Measurements from ENCODE around the gene SLC2A9.
"Not testable (repeated sequence)": the region's sequence is repeated elsewhere in the genome, so short reads cannot be mapped to it uniquely, and the experiment has no call there.

SLC2A9 gene

DNA sequence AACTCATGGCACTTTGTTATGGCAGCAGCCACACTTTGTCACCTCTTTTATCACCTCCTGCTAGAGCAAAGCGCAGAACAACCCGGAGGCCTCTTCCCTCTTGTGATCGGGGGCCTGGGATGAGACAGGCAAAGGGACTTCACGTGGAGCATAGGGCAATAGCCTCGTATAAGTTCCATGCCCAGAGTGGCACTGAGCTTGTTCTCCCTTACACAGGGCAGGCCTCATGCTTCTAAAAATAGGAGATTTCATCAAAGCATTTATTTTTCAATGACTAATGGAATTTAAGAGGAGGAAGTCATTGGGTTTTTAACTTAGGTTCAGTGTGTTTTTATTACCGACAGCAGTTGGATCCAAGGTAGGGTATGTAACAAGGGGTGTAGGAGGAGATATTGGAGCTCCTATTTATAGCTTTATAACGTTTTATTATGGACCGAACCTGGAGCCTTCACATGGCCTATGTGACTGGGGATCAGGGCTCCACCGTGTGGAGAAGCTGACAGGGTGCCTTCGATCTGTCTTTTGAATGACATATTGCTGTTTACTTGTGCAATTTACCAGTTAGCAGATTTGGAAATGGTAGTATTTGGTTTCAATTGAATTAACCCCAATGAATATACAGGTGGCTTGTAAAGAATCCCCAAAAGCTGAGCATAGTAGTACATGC is 93.8 kb downstream of the SLC2A9 start:
- DNase-seq (ENCODE audit: low read depth, low spot score), result no peak

DNA sequence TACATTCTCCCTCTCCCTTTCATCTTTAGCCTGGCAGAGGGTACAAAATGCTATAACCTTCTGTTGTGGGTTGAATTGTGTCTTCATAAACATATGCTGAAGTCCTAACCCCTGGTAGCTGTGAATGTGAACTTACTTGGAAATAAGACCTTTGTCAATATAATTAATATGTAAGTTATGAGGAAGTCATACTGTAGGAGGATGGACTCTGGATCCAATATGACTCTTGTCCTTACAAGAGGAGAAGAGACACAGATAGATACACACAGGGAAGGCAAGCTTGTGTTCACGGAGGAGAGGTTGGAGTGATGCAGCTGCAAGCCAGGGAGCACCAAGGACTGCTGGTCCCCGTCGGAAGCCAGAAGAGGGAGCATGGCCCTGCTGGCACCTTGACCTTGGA is 94.7 kb downstream of the SLC2A9 start:
- no peak for DNase-seq (ENCODE audit: low read depth, low spot score)

- DNase-seq (ENCODE audit: low read depth, low spot score), result no peak
These were observed 95.4 kb downstream of the SLC2A9 start for GRCh38 chr4:9925750-9926439.

GRCh38 chr4:9924750-9925149 is 96.5 kb downstream of the SLC2A9 start:
- DNase-seq (ENCODE audit: low read depth, low spot score), result peak; percentile 26

GRCh38 chr4:9923195-9923812 is 98.0 kb downstream of the SLC2A9 start:
- no peak for DNase-seq (ENCODE audit: low read depth, low spot score)

DNA sequence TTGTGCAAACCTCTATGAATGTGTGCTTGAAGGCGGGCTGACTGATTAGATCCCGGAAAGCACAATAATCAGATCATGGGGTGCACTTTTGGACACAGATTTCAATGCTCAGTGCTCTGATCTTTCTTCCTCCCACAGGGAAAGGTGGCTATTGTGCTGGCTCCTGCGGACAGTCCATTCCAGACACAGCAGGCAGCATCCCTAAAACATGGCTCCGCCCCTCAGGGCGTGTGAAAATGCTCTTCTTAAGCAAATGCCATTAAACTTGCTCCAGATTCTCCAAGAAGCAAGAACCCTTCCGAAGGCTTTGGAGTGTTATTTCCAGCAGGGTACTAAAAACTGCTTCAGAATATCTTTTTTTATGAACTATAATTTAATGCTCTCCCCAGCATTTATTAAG is 100.0 kb downstream of the SLC2A9 start:
- DNase-seq (ENCODE audit: low read depth, low spot score), result no peak

GRCh38 chr4:9920029-9920428 is 101.3 kb downstream of the SLC2A9 start:
- no peak for DNase-seq (ENCODE audit: low read depth, low spot score)

- no peak for DNase-seq (ENCODE audit: low read depth, low spot score)
These were observed 102.2 kb downstream of the SLC2A9 start for GRCh38 chr4:9919047-9919446.

GRCh38 chr4:9918484-9918883 is 102.8 kb downstream of the SLC2A9 start:
- no peak for DNase-seq (ENCODE audit: low read depth, low spot score)

DNA sequence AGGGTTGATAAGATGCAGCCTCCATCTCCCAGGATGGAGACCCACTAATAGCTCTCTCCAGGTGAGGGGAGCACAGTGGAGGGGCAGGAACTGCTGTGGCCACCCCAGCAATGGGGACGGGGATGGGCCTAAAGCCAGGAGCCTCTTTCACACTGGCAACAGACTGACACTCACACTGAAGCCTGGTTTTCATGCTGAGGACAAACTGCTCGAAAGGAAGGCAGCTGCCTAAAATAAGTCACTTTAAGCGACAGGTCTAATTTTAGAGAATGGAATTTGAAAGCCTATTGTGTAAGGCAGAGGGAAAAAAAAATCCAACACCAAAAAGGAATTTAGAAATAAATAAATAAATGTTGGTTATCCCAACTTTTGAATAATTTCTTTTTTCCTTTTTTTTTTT is 104.4 kb downstream of the SLC2A9 start:
- no peak for DNase-seq (ENCODE audit: low read depth, low spot score)

- DNase-seq (ENCODE audit: low read depth, low spot score), result no peak
These were observed 105.0 kb downstream of the SLC2A9 start for GRCh38 chr4:9916346-9916745.

GRCh38 chr4:9913846-9914245 is 107.5 kb downstream of the SLC2A9 start:
- no peak for DNase-seq (ENCODE audit: low read depth, low spot score)

- DNase-seq (ENCODE audit: low read depth, low spot score), result no peak
These were observed 114.3 kb downstream of the SLC2A9 start for GRCh38 chr4:9906996-9907395.

GRCh38 chr4:9904976-9905587 is 116.2 kb downstream of the SLC2A9 start:
- DNase-seq (ENCODE audit: low read depth, low spot score), result no peak

- DNase-seq (ENCODE audit: low read depth, low spot score), result no peak
These were observed 118.0 kb downstream of the SLC2A9 start for GRCh38 chr4:9903317-9903716.

DNA sequence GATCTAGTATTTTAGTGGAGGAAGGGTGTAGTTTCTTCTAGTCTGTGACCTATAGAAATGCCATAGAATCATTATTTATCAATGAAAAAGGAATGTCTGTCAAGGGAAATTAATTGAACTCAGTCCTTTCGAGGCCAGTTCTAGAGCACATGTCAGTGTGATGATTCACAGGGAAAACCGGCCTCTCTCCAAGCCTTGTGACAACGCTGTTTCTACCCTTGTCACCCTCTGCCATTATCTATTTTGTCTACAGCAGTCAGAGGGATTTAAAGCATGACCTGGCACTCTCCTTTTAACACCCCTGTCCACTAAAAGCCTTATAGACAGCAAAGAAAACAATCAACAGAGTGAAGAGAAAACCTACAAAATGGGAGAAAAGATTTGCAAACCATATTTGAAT is 120.0 kb downstream of the SLC2A9 start:
- DNase-seq (ENCODE audit: low read depth, low spot score), result no peak

GRCh38 chr4:9900633-9901032 is 120.7 kb downstream of the SLC2A9 start:
- not testable (repeated sequence) for DNase-seq (ENCODE audit: low read depth, low spot score)

DNA sequence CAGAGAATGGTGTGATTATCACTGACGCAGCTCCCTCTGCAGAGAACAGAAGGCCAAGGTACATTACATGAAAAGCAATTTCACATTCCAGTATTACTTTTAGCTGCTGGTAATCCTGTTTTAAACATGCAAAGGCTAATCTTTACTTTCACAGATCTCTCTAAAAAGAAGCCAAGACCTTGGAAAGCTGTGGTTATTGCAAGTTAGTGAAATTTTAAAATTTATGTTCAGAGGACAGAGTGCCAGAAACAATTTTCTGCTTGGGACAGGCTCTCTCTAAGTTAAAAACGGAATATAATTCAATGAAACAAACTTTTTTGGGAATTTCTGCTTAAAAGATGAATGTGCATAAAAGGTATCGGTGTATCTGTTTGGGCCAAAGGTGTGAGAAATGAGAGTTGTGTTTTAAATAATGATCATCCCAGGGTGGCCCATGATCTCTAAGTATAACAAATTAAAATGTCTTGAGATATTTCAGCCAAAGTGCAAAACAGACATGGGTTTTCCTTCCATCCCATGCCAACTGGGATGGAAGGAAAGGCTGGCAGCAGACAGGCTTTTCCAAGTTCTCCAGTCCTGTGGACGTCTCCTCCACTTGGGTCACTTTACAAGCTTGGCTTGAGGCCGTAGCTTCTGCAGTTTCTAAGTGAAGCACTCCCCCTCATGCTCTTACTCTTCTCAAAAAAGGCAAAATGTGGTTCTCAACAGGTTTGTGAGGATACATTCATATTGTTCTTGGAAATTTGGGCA is 121.8 kb downstream of the SLC2A9 start:
- DNase-seq (ENCODE audit: low read depth, low spot score), result no peak

GRCh38 chr4:9898596-9899305 is 122.5 kb downstream of the SLC2A9 start:
- DNase-seq (ENCODE audit: low read depth, low spot score), result peak; percentile 20

DNA sequence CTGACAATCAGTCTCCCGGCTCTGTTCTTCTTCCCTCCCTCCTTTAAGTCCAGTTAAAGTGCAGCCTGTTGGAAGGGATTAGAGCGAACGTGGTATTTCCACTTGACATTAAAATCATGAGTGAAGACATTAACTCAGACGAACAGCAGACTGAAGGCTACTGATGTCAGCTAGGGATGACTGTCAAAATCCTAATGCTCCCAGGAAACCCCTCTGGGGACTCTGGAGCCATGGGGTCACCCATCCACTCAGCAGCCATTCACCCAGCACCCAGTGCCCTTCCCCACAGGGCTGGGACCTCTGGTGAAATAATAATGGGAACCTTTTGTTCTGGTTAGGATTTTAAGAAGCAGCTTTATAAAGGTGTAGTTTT is 126.0 kb downstream of the SLC2A9 start:
- DNase-seq (ENCODE audit: low read depth, low spot score), result no peak

GRCh38 chr4:9894644-9895332 is 126.5 kb downstream of the SLC2A9 start:
- DNase-seq (ENCODE audit: low read depth, low spot score), result no peak
